ENCODE results near the gene AP1G1. TPM values are rescaled to one million over a fixed set of nuclear protein-coding genes. Genes with fewer than 3 reads are reported as not detected.
A peak's percentile ranks its signal among the peaks of the same experiment; 100 is the strongest.
"Not testable (repeated sequence)": the region's sequence is repeated elsewhere in the genome, so short reads cannot be mapped to it uniquely, and the experiment has no call there.

The AP1G1 gene
- polyA plus RNA-seq, 2 donors = 16.9 to 23.5 TPM

DNA sequence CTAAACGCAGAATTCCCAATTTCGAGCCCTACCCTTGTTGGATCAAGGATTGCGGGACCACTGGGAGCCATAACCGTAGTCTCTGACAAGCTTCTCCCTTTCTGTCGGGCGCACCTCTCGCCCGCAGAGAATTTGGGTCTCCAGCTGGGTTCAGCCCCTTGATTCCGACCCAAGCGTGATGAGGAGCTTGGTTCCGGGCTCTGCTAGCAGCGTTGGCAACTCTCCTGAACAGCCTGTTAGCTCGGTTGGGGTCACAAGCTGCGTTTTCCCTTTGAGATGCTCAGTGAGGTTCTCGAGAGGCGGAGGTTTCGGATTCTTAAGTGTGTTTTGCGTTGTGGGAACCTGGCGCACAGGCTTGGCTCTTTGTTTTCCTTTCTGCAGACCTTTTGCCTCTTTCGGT, 37.8 kb upstream of the AP1G1 start:
- peak overlapping the region; percentile 64 to 87 for H3K4me3 ChIP-seq (ENCODE audit: low read depth in 1 of 2, low read length in 2 of 2)
- WGBS, 2 donors = 0 to 1% methylated on average over 20 of the region's 20 CpGs
- no peaks in the 10 kb centered on the region for H3K9me3 ChIP-seq (ENCODE audit: control insufficient read depth in 2 of 2, insufficient read depth in 1 of 2, low read depth in 1 of 2, low read length in 1 of 2)
- H3K4me1 ChIP-seq (ENCODE audit: control insufficient read depth in 2 of 2, insufficient read depth in 2 of 2, low read length in 1 of 2) = peaks cover 0 to 2% of the 10 kb centered on the region in 2 donors
- no peaks in the 10 kb centered on the region for H3K27me3 ChIP-seq (ENCODE audit: control insufficient read depth in 1 of 2, insufficient read depth in 2 of 2, low read length in 2 of 2)
- H3K27ac ChIP-seq (ENCODE audit: low read depth in 2 of 2, low read length in 1 of 2) = peak overlapping the region; percentile 71 to 90
- peaks cover 10 to 20% of the 10 kb centered on the region in 2 donors for H3K36me3 ChIP-seq (ENCODE audit: control insufficient read depth in 2 of 2, insufficient read depth in 2 of 2, low read length in 1 of 2)

GRCh38 chr16:71845639-71846430, 37.2 kb upstream of the AP1G1 start, which contains the start of gene ATXN1L:
ATXN1L (plus strand) TSS chr16:71845976; CDS start chr16:71849741, 3,765 bp downstream.
- H3K36me3 ChIP-seq (ENCODE audit: control insufficient read depth in 2 of 2, insufficient read depth in 2 of 2, low read length in 1 of 2) = peaks cover 10 to 14% of the 10 kb centered on the region in 2 donors
- H3K27me3 ChIP-seq (ENCODE audit: control insufficient read depth in 1 of 2, insufficient read depth in 2 of 2, low read length in 2 of 2) = no peaks in the 10 kb centered on the region
- peak within 1 kb of the TSS; percentile 71 to 90 for H3K27ac ChIP-seq (ENCODE audit: low read depth in 2 of 2, low read length in 1 of 2)
- no peaks in the 10 kb centered on the region for H3K9me3 ChIP-seq (ENCODE audit: control insufficient read depth in 2 of 2, insufficient read depth in 1 of 2, low read depth in 1 of 2, low read length in 1 of 2)
- peaks cover 0 to 2% of the 10 kb centered on the region in 2 donors for H3K4me1 ChIP-seq (ENCODE audit: control insufficient read depth in 2 of 2, insufficient read depth in 2 of 2, low read length in 1 of 2)
- WGBS, 2 donors = 1% methylated on average over 40 to 62 of the region's 62 CpGs
- peak within 1 kb of the TSS; percentile 64 to 87 for H3K4me3 ChIP-seq (ENCODE audit: low read depth in 1 of 2, low read length in 2 of 2)

DNA sequence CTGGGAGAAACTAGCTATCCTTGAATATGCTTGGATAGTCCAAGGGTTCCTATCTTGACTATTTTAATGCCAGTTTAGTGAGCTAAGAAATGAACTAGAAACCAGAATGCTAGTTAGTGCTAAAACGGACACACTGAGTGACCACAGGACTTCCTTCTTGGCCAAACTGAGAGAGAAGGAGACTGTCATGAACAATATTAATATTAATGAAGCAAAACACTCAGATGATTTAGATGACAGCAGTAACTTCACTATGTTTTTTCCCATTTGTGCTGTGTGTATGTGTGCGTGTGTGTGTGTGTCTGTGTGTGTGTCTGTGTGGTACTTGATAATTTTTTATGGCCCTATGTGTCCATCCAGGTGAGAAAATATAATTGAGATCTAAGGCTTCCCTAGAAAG, 34.9 kb upstream of the AP1G1 start:
- no peaks in the 10 kb centered on the region for H3K27me3 ChIP-seq (ENCODE audit: control insufficient read depth in 1 of 2, insufficient read depth in 2 of 2, low read length in 2 of 2)
- H3K4me1 ChIP-seq (ENCODE audit: control insufficient read depth in 2 of 2, insufficient read depth in 2 of 2, low read length in 1 of 2) = peaks cover 0 to 2% of the 10 kb centered on the region in 2 donors
- 74 to 79% methylated on average over 2 of the region's 2 CpGs for WGBS, 2 donors
- no peaks in the 10 kb centered on the region for H3K9me3 ChIP-seq (ENCODE audit: control insufficient read depth in 2 of 2, insufficient read depth in 1 of 2, low read depth in 1 of 2, low read length in 1 of 2)
- no peaks in the 10 kb centered on the region for H3K36me3 ChIP-seq (ENCODE audit: control insufficient read depth in 2 of 2, insufficient read depth in 2 of 2, low read length in 1 of 2)
- no peak overlapping the region for H3K27ac ChIP-seq (ENCODE audit: low read depth in 2 of 2, low read length in 1 of 2)
- H3K4me3 ChIP-seq (ENCODE audit: low read depth in 1 of 2, low read length in 2 of 2) = no peak overlapping the region

DNA sequence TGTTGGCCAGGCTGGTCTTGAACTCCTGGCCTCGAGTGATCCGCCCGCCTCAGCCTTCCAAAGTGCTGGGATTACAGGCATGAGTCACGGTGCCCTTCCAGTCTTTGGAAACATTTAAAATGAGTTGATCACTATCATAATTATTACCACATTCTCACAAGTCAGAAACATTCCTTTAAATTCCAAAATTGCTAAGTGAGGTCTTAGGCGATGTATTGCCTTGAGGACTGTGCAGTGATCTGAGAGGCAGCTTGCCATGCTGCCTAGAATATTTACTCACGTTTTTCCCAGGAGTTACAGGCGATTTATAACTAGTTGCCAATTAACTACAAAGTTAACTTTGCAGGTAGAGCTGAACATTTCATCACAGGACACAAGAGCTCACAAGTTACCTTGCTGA, 31.4 kb upstream of the AP1G1 start:
- Histone ChIP-seq H3K27me3 (ENCODE audit: control insufficient read depth in 1 of 2, insufficient read depth in 2 of 2, low read length in 2 of 2) (no peaks in the 10 kb centered on the region), H3K4me3 (ENCODE audit: low read depth in 1 of 2, low read length in 2 of 2) (no peak overlapping the region), H3K9me3 (ENCODE audit: control insufficient read depth in 2 of 2, insufficient read depth in 1 of 2, low read depth in 1 of 2, low read length in 1 of 2) (no peaks in the 10 kb centered on the region), H3K4me1 (ENCODE audit: control insufficient read depth in 2 of 2, insufficient read depth in 2 of 2, low read length in 1 of 2) (peaks cover 0 to under 1% of the 10 kb centered on the region in 2 donors), H3K36me3 (ENCODE audit: control insufficient read depth in 2 of 2, insufficient read depth in 2 of 2, low read length in 1 of 2) (no peaks in the 10 kb centered on the region), H3K27ac (ENCODE audit: low read depth in 2 of 2, low read length in 1 of 2) (no peak overlapping the region)
- 60 to 69% methylated on average over 7 of the region's 7 CpGs for WGBS, 2 donors

DNA sequence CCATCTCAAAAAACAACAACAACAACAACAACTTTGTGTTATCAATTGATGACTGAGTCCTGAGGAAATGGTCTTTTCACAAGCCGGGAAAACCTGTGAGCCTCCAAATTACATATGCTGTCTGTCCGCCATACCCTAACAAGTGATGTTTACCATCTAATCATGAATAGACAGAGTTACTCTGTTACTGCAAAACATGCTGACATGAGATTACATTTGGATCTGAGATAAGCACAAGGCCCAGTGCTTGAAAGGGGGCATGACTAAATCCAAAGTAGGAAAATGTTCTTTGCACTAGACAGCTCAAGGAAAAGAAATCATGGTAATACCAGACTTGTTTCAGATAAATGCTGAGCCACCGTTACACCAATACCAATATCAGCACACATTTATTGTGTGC, 28.5 kb upstream of the AP1G1 start:
- Histone ChIP-seq H3K27me3 (ENCODE audit: control insufficient read depth in 1 of 2, insufficient read depth in 2 of 2, low read length in 2 of 2) (no peaks in the 10 kb centered on the region), H3K4me3 (ENCODE audit: low read depth in 1 of 2, low read length in 2 of 2) (no peak overlapping the region), H3K36me3 (ENCODE audit: control insufficient read depth in 2 of 2, insufficient read depth in 2 of 2, low read length in 1 of 2) (no peaks in the 10 kb centered on the region), H3K4me1 (ENCODE audit: control insufficient read depth in 2 of 2, insufficient read depth in 2 of 2, low read length in 1 of 2) (no peaks in the 10 kb centered on the region), H3K27ac (ENCODE audit: low read depth in 2 of 2, low read length in 1 of 2) (no peak overlapping the region), H3K9me3 (ENCODE audit: control insufficient read depth in 2 of 2, insufficient read depth in 1 of 2, low read depth in 1 of 2, low read length in 1 of 2) (no peaks in the 10 kb centered on the region)
- 88 to 91% methylated on average over 3 of the region's 3 CpGs for WGBS, 2 donors

DNA sequence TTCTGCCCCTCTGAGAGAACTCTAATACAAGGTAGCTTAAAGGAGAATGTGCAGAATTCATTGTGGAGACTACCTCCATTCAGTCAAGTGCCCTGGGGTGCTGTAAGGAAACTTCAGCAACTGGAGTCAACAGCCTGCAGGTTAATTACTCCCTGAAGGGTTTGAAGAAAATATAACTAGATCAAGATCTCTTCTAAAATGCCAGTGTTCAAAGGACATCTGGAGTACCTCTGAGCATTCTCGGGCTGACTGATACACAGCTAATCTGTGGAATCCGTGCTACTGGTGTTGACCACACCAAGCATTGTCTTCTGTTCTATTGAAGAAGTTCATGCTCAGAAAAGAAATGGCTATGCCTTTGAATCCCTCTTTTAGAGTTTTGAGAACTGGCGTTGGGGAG, 25.7 kb upstream of the AP1G1 start:
- Histone ChIP-seq H3K27me3 (ENCODE audit: control insufficient read depth in 1 of 2, insufficient read depth in 2 of 2, low read length in 2 of 2) (no peaks in the 10 kb centered on the region), H3K36me3 (ENCODE audit: control insufficient read depth in 2 of 2, insufficient read depth in 2 of 2, low read length in 1 of 2) (no peaks in the 10 kb centered on the region), H3K27ac (ENCODE audit: low read depth in 2 of 2, low read length in 1 of 2) (no peak overlapping the region), H3K9me3 (ENCODE audit: control insufficient read depth in 2 of 2, insufficient read depth in 1 of 2, low read depth in 1 of 2, low read length in 1 of 2) (no peaks in the 10 kb centered on the region), H3K4me1 (ENCODE audit: control insufficient read depth in 2 of 2, insufficient read depth in 2 of 2, low read length in 1 of 2) (no peaks in the 10 kb centered on the region), H3K4me3 (ENCODE audit: low read depth in 1 of 2, low read length in 2 of 2) (no peak overlapping the region)
- 79 to 87% methylated on average over 3 of the region's 3 CpGs for WGBS, 2 donors

DNA sequence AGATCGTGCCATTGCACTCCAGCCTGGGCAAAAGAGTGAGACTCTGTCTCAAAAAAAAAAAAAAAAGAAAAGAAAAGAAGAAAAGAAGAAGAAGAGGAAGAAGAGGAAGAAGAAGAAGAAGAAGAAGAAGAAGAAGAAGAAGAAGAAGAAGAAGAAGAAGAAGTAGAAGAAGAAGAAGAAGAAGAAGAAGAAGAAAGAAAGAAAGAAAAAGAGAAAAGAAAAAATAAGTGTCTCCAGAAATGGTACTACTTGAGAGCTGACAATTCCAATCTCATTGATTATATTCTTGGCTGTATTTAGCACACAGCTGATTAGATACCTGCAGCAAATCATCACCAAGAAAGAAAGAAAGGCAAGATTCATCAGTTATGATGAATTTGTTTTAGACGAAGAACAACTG, 23.5 kb upstream of the AP1G1 start:
- H3K4me1 ChIP-seq (ENCODE audit: control insufficient read depth in 2 of 2, insufficient read depth in 2 of 2, low read length in 1 of 2); H3K27me3 ChIP-seq (ENCODE audit: control insufficient read depth in 1 of 2, insufficient read depth in 2 of 2, low read length in 2 of 2); H3K4me3 ChIP-seq (ENCODE audit: low read depth in 1 of 2, low read length in 2 of 2); H3K36me3 ChIP-seq (ENCODE audit: control insufficient read depth in 2 of 2, insufficient read depth in 2 of 2, low read length in 1 of 2); H3K9me3 ChIP-seq (ENCODE audit: control insufficient read depth in 2 of 2, insufficient read depth in 1 of 2, low read depth in 1 of 2, low read length in 1 of 2); H3K27ac ChIP-seq (ENCODE audit: low read depth in 2 of 2, low read length in 1 of 2): not testable (repeated sequence)
- WGBS, 2 donors = 92 to 98% methylated on average over 2 of the region's 2 CpGs

GRCh38 chr16:71831698-71832097, 23.1 kb upstream of the AP1G1 start:
- not testable (repeated sequence) for H3K4me3 ChIP-seq (ENCODE audit: low read depth in 1 of 2, low read length in 2 of 2); H3K27ac ChIP-seq (ENCODE audit: low read depth in 2 of 2, low read length in 1 of 2); H3K36me3 ChIP-seq (ENCODE audit: control insufficient read depth in 2 of 2, insufficient read depth in 2 of 2, low read length in 1 of 2); H3K4me1 ChIP-seq (ENCODE audit: control insufficient read depth in 2 of 2, insufficient read depth in 2 of 2, low read length in 1 of 2); H3K9me3 ChIP-seq (ENCODE audit: control insufficient read depth in 2 of 2, insufficient read depth in 1 of 2, low read depth in 1 of 2, low read length in 1 of 2); H3K27me3 ChIP-seq (ENCODE audit: control insufficient read depth in 1 of 2, insufficient read depth in 2 of 2, low read length in 2 of 2)
- WGBS, 2 donors = 91% methylated on average over 3 of the region's 3 CpGs

- WGBS, 2 donors = 79 to 82% methylated on average over 2 of the region's 2 CpGs
- H3K27ac ChIP-seq (ENCODE audit: low read depth in 2 of 2, low read length in 1 of 2) = no peak overlapping the region
- no peaks in the 10 kb centered on the region for H3K9me3 ChIP-seq (ENCODE audit: control insufficient read depth in 2 of 2, insufficient read depth in 1 of 2, low read depth in 1 of 2, low read length in 1 of 2)
- H3K4me3 ChIP-seq (ENCODE audit: low read depth in 1 of 2, low read length in 2 of 2) = no peak overlapping the region
- no peaks in the 10 kb centered on the region for H3K4me1 ChIP-seq (ENCODE audit: control insufficient read depth in 2 of 2, insufficient read depth in 2 of 2, low read length in 1 of 2)
- H3K36me3 ChIP-seq (ENCODE audit: control insufficient read depth in 2 of 2, insufficient read depth in 2 of 2, low read length in 1 of 2) = no peaks in the 10 kb centered on the region
- H3K27me3 ChIP-seq (ENCODE audit: control insufficient read depth in 1 of 2, insufficient read depth in 2 of 2, low read length in 2 of 2) = no peaks in the 10 kb centered on the region
These were observed 21.7 kb upstream of the AP1G1 start for GRCh38 chr16:71830359-71830758.

- Histone ChIP-seq H3K4me3 (ENCODE audit: low read depth in 1 of 2, low read length in 2 of 2) (no peak overlapping the region), H3K9me3 (ENCODE audit: control insufficient read depth in 2 of 2, insufficient read depth in 1 of 2, low read depth in 1 of 2, low read length in 1 of 2) (no peaks in the 10 kb centered on the region), H3K4me1 (ENCODE audit: control insufficient read depth in 2 of 2, insufficient read depth in 2 of 2, low read length in 1 of 2) (no peaks in the 10 kb centered on the region), H3K36me3 (ENCODE audit: control insufficient read depth in 2 of 2, insufficient read depth in 2 of 2, low read length in 1 of 2) (no peaks in the 10 kb centered on the region), H3K27ac (ENCODE audit: low read depth in 2 of 2, low read length in 1 of 2) (no peak overlapping the region), H3K27me3 (ENCODE audit: control insufficient read depth in 1 of 2, insufficient read depth in 2 of 2, low read length in 2 of 2) (no peaks in the 10 kb centered on the region)
- WGBS, 2 donors = 74 to 80% methylated on average over 5 of the region's 5 CpGs
These were observed 17.9 kb upstream of the AP1G1 start for GRCh38 chr16:71826533-71827017.
